Upper lobe of right lung (tissue), 1 donor: Measurements from ENCODE around the gene DNAJC4. TPM values are rescaled to one million over a fixed set of nuclear protein-coding genes. Genes with fewer than 3 reads are reported as not detected.

Experiments
- ATAC-seq: fragments of 200-7000 bp; cut with Tn5 transposase; one replicate; pipeline ENCODE4 v1.9.1; 2020; ENCODE audit warnings: mild to moderate bottlenecking, moderate library complexity
- DNase-seq: peaks from one replicate; pipeline ENCODE4 v3.0.0-alpha.2; 2020
- H3K27ac ChIP-seq: fragments of 200-600 bp; one replicate; pipeline ENCODE4 v1.8.0; 2022
- H3K27me3 ChIP-seq: fragments of 200-600 bp; one replicate; pipeline ENCODE4 v1.8.0; 2022; ENCODE audit warnings: mild to moderate bottlenecking
- H3K36me3 ChIP-seq: fragments of 200-600 bp; one replicate; pipeline ENCODE4 v1.8.0; 2022
- H3K4me1 ChIP-seq: fragments of 200-600 bp; one replicate; pipeline ENCODE4 v1.8.0; 2022
- H3K4me3 ChIP-seq: fragments of 200-600 bp; one replicate; pipeline ENCODE4 v1.8.0; 2022; ENCODE audit warnings: mild to moderate bottlenecking
- H3K9me3 ChIP-seq: fragments of 200-600 bp; one replicate; pipeline ENCODE4 v1.8.0; 2022
- intact Hi-C: fragments of 100-400 bp; cut with DNase I; formaldehyde crosslinking; loops from one replicate; pipeline ENCODE4 v1.11.0; 2022
- total RNA-seq: library from RNA; stranded (reverse); fragmentation: NEBNext Ultra II Directional; extraction: Animal tissue kit (Norgen Biotek cat#: 25700); gene quantifications from one replicate; pipeline ENCODE4 v1.2.1, GENCODE V29; 2021
- TF ChIP-seq, protein P1 (sequence below): fragments of 200-600 bp; IDR thresholded peaks from one replicate; pipeline ENCODE4 v1.8.0; 2022; ENCODE audit warnings: antibody characterized with exemption
- donor health status: DM: no; HTN: yes; CAD: no; lungs with severe emphysema.

Gene DNAJC4
- total RNA-seq, 1 donor from 2014 or later = 36.4 TPM

DNA sequence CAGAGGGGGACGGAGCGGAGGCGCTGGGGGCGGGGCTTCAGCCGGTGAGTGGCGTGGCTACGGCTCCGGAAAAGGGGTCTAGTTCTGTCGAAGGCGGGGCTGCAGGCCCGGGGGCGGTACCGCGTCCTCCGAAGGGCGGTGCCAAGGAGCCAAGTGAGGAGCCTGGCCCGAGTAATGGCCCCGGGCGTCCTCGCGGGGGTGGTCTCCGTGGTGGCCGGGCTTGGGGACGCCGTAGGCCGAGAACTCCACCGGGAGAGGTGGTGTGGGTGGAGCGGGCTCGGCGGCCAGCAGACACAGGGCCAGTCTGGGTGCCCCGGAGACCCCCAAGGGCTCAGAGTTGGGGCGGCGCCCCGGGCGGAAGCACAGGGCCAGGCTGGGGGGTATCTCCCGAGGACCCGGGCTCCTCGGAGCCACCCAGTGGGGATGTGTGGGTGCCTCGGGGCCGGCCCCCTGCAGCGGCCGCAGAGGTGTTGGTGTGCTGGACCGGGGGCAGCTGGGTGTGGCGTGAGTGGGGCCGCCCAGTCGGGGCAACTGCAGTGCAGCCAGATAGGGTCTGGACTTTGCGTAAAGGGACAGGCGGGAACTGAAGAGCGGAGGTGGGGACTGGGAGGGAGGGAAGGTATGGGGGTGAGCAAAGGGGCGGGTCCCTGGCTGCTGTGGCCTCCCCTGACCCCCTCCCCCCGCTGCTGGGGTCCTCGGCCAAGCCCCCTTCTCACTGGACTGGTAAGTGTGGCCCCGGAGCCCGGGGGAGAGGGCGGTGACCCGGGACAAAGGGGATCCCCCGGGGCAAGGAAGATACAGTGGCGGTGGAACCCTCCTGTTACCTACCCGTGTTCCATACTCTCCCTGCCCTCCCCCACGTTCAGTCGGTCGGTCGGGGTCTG lies 11.4 kb downstream of the DNAJC4 start:
- peaks cover 28% of the 10 kb centered on the region for H3K36me3 ChIP-seq
- peak overlapping the region; percentile 94 for H3K4me3 ChIP-seq
- DNase-seq (no peak), ATAC-seq (peak; percentile 0)
- TF ChIP-seq, protein P1, sequence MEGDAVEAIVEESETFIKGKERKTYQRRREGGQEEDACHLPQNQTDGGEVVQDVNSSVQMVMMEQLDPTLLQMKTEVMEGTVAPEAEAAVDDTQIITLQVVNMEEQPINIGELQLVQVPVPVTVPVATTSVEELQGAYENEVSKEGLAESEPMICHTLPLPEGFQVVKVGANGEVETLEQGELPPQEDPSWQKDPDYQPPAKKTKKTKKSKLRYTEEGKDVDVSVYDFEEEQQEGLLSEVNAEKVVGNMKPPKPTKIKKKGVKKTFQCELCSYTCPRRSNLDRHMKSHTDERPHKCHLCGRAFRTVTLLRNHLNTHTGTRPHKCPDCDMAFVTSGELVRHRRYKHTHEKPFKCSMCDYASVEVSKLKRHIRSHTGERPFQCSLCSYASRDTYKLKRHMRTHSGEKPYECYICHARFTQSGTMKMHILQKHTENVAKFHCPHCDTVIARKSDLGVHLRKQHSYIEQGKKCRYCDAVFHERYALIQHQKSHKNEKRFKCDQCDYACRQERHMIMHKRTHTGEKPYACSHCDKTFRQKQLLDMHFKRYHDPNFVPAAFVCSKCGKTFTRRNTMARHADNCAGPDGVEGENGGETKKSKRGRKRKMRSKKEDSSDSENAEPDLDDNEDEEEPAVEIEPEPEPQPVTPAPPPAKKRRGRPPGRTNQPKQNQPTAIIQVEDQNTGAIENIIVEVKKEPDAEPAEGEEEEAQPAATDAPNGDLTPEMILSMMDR = peak; percentile 18
- H3K4me1 ChIP-seq = peaks cover 41% of the 10 kb centered on the region
- intact Hi-C loops = no loop called here
- peak overlapping the region; percentile 98 for H3K27ac ChIP-seq
- H3K27me3 ChIP-seq = no peaks in the 10 kb centered on the region
- H3K9me3 ChIP-seq = no peaks in the 10 kb centered on the region

DNA sequence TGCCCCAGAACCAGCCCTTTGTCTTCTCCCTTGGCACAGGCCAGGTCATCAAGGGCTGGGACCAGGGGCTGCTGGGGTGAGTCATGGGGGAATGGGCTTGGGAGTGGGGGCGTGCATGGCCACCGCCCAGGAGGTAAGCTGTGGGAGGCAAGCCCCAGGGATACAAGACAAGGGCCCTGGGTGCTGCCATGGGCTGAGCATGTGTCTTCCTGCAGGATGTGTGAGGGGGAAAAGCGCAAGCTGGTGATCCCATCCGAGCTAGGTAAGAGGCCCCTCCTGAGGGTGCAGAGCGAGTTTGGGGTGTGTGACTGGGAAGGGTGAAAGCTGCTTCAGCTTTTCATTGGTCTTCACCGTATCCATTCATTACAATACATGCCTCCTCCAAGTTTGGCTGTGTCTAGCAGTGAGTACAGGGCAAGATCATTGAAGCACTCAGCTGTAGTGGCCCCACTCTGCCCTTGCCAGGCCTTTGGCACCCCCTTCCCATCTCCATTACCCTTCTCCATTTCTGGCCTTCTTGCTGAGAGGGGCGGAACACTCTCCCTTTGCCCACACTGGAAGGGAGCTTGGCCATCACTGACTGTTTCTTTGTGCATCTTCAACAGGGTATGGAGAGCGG lies 13.0 kb downstream of the DNAJC4 start:
- TF ChIP-seq, protein P1 = no peak
- DNase-seq (no peak), ATAC-seq (no peak)
- H3K27me3 ChIP-seq = no peaks in the 10 kb centered on the region
- H3K27ac ChIP-seq = no peak overlapping the region
- intact Hi-C loops = no loop called here
- peaks cover 38% of the 10 kb centered on the region for H3K4me1 ChIP-seq
- no peaks in the 10 kb centered on the region for H3K9me3 ChIP-seq
- H3K4me3 ChIP-seq = no peak overlapping the region
- H3K36me3 ChIP-seq = peaks cover 22% of the 10 kb centered on the region

DNA sequence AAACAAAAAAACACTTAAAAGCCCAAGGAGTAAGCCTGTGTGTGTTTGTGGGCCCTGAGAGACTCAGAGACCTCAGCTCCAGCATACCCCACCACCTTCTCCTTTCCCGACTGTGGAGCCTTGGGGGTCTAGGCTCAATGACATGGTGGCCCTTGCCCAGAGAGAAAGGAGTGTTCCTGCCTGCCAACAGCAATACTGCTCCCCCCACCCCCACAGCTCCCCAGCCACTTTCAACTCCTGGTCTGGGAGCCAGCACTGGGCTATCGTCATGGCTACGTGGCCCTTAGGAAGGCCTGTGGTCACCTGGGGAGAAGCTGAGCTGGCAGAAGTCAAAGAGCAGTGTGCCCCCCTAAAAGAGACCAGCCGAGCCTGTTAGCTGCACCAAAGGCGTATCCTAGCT lies 13.8 kb downstream of the DNAJC4 start:
- H3K4me1 ChIP-seq = peaks cover 31% of the 10 kb centered on the region
- H3K36me3 ChIP-seq = peaks cover 14% of the 10 kb centered on the region
- intact Hi-C loops = no loop called here

DNA sequence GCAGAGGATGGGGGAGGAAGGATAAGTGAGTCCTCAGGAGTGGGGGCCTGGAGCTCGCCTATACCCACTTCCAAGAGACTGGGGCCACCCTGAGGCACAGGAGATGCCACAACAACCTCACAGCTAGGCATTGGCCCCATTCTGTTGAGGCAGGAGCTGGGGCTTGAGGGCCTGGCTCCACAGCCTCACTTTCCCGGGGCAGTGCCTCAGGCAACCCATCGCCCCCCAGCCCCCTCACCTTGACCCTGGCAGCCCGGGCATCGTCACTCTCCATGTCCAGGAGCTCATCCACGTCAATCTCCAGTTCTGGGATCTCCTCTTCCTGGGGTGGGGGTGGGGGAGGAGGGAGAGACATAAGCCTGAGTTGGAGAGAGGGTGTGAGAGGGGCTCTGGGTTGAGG lies 14.6 kb downstream of the DNAJC4 start:
- DNase-seq (no peak), ATAC-seq (no peak)
- Histone ChIP-seq H3K27me3 (no peaks in the 10 kb centered on the region), H3K27ac (peak overlapping the region; percentile 66), H3K36me3 (peaks cover 13% of the 10 kb centered on the region), H3K4me1 (peaks cover 27% of the 10 kb centered on the region), H3K4me3 (peak overlapping the region; percentile 73), H3K9me3 (no peaks in the 10 kb centered on the region)
- TF ChIP-seq, protein P1 = no peak
- intact Hi-C loops = no loop called here

More for the DNA sequence above, 13.8 kb downstream of the DNAJC4 start:
- DNase-seq (no peak), ATAC-seq (no peak)
- H3K27me3 ChIP-seq = no peaks in the 10 kb centered on the region
- no peak overlapping the region for H3K4me3 ChIP-seq
- TF ChIP-seq, protein P1 = no peak
- H3K27ac ChIP-seq = no peak overlapping the region
- no peaks in the 10 kb centered on the region for H3K9me3 ChIP-seq

DNA sequence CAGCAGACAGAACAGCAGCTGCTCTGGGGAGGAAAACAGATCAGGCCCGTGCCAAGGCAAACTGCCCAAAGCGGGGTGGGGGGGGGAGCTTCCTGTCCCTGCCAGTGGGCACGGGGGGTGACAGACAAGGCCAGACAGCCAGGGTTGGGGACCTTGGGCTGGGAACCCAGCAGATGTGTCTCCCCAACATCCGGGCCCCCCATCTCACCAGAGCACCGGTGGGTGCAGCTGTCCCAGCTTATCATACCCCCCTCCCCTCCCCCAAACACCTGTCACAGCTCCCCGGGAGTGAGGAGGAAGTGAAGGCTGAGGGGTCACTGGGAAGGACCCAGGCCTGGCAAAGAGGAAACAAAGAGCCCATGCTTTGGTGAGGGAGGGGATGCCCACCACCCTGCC lies 15.1 kb downstream of the DNAJC4 start:
- intact Hi-C loops = no loop called here
- DNase-seq (no peak), ATAC-seq (no peak)
- TF ChIP-seq, protein P1 = no peak
- H3K4me3 ChIP-seq = peak overlapping the region; percentile 73
- H3K27ac ChIP-seq = peak overlapping the region; percentile 66
- H3K36me3 ChIP-seq = peaks cover 13% of the 10 kb centered on the region
- no peaks in the 10 kb centered on the region for H3K9me3 ChIP-seq
- no peaks in the 10 kb centered on the region for H3K27me3 ChIP-seq
- H3K4me1 ChIP-seq = peaks cover 23% of the 10 kb centered on the region
